ENCODE measurements around the gene BRINP2.

Gene BRINP2

DNA sequence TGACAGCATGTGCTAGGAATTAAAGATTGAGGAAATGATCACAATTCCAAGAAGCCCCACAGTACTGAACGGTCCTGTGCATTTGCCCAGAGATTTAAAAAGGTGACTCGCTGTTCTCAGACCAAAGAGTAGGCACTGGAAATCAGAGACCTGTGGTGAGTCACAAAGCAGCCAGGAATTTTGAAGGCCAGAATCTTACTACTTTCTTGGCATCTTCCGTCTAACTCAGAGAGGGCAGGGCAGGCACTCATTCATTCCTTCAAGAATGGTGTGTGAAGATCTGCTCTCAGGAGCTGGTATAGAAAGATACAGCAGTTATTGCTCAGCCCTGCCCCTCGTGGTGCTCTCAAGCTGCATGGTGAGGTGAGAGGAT is 57.9 kb downstream of the BRINP2 start:
- no peak for DNase-seq

- no peak for DNase-seq
Measured at GRCh38 chr1:177229781-177230180, 59.0 kb downstream of the BRINP2 start.

- no peak for DNase-seq
Measured at GRCh38 chr1:177230228-177231016, 59.7 kb downstream of the BRINP2 start.

- DNase-seq: no peak
Measured at GRCh38 chr1:177235350-177235749, 64.6 kb downstream of the BRINP2 start.

GRCh38 chr1:177236962-177237361 is 66.2 kb downstream of the BRINP2 start:
- DNase-seq: no peak

DNA sequence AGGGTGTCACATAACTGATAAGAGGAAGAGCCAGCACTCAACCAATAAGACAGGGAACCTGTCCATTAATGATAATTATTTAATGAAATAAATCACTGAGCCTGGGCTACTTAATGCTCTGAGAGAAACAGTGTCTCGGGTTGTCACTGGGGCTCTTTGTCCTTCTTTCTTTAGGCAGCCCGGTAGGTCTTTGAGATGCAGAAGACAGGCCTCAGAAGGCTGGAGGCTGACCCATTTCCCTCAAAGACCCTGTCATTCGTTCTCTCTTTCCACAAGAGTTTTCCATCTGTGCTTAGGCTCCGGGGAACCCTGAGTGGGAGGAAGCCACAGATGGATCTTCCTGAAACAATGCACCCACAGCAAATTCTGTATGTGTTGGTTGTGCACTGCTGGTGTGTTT is 68.2 kb downstream of the BRINP2 start:
- no peak for DNase-seq

- no peak for DNase-seq
Measured at GRCh38 chr1:177239792-177240191, 69.0 kb downstream of the BRINP2 start.

- no peak for DNase-seq
Measured at GRCh38 chr1:177243773-177244172, 73.0 kb downstream of the BRINP2 start.

GRCh38 chr1:177246710-177247580 is 76.2 kb downstream of the BRINP2 start:
- DNase-seq: no peak

DNA sequence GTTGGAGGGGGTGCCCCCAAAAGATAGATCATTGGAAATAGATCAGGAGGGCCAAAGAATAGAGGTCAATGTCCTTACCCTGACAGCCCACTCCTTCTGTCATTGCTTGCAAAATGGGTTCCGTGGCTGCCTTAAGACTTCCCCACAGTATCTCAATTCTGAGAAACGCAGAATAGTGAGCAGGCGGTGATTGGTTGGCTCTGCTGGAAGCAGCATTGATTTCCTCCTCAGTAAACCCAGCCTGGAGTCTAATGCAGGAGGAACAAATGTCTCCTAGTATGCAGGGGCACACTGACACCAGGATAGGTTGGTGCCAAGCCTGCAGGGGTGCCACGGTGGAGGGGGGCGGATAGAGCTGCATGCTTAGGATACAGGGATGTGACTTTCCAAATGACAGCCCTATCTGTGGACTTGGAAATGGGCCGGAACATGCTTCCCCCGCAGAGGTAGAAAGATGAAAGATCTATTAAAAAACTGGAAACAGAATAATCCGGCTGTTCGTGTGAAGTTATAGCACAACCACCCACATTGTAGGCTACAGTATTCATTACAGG is 76.9 kb downstream of the BRINP2 start:
- no peak for DNase-seq

GRCh38 chr1:177248258-177248657 is 77.5 kb downstream of the BRINP2 start:
- no peak for DNase-seq

DNA sequence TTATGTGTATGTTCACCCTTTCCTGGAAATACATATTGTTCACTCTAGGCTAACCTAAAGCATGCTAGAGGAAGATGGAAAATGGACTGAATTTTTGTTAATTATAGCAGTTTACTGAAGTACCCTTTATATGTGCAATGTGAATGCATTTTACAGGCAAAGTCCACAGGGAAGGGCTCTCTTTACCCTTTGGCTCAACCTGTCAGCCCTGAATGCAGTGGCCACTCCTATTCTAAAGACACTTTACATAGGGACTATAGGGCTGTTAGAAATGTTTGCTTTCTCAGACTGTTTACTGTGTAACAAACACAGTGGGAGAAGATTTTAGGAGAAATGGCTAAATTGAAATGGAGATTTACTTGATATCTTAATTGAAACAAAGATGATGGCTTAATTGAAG is 78.5 kb downstream of the BRINP2 start:
- no peak for DNase-seq

DNA sequence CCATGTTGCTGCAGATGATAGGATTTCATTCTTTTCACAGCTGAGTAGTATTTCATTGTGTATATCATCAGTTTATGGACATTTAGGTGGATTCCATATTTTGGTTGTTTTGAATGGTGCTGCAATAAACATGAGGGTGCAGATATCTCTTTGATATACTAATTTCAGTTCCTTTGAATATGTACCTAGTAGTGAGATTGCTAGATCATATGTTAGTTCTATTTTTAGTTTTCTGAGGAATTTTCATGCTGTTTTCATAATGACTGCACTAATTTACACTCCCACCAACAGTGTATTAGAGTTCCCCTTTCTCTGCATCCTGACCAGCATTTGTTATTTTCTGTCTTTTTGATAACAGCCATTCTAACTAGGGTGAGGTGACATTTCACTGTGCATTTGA is 82.1 kb downstream of the BRINP2 start:
- DNase-seq: no peak

DNA sequence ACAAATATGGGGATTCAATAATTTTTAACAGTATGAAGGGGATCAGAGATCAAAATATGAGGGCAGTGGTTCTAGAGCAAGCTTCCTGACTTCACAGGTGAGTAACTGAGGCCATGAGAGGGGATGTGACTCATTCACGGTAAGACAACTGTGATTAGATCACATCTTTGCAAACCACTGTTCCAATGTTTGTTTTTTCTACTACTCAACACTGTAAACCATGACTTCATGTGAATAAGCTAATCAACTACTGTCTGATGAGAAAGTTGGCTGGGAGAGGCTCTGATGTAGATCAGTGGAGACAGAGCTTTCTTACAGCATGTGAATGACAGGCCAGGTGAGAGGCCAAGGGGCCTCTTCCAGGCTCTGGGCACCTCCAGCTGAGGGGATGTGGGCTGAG is 84.7 kb downstream of the BRINP2 start:
- no peak for DNase-seq

- no peak for DNase-seq
Measured at GRCh38 chr1:177256153-177257075, 85.7 kb downstream of the BRINP2 start.

GRCh38 chr1:177257128-177257527 is 86.4 kb downstream of the BRINP2 start:
- DNase-seq: no peak

DNA sequence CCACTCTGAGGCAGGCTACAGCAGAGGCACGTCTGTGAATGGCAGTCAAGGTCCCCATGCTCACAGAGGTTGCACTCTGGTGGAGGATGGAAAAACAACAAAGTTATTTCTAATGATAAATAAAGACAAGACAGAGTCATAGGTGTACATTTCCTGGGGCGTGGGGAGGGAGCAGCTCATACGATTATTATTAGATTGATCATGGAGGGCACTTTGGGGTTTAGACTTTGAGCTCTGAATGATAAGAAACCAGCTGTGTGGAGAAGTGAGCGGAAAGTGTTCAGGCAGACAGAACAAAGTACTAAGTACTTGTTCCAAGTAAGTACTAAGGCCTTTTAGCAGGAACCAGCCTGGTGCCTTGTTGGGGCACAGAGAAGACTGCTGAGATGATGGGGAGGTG is 86.8 kb downstream of the BRINP2 start:
- no peak for DNase-seq

DNA sequence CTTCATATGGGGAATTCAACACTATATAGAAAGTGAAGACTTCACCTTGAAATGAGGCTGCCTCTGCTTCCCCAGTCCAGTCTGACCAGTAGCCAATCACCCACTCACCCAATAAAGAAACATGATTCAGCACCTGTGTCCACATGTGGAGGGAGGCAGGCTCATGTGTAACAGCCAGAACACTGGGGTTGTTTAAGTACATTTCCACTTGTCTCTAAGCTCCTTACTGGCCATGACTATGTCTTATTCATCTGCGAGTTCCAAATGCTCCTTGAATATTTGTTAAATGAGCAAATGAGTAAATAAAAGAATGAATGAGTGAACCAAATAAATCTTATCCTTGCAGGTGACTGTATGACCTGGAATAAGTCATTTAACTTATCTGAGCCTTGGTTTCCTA is 100.1 kb downstream of the BRINP2 start:
- no peak for DNase-seq

GRCh38 chr1:177273141-177273540 is 102.4 kb downstream of the BRINP2 start:
- no peak for DNase-seq

GRCh38 chr1:177274687-177275211 is 104.0 kb downstream of the BRINP2 start:
- DNase-seq: no peak

- no peak for DNase-seq
Measured at GRCh38 chr1:177275736-177276135, 105.0 kb downstream of the BRINP2 start.

DNA sequence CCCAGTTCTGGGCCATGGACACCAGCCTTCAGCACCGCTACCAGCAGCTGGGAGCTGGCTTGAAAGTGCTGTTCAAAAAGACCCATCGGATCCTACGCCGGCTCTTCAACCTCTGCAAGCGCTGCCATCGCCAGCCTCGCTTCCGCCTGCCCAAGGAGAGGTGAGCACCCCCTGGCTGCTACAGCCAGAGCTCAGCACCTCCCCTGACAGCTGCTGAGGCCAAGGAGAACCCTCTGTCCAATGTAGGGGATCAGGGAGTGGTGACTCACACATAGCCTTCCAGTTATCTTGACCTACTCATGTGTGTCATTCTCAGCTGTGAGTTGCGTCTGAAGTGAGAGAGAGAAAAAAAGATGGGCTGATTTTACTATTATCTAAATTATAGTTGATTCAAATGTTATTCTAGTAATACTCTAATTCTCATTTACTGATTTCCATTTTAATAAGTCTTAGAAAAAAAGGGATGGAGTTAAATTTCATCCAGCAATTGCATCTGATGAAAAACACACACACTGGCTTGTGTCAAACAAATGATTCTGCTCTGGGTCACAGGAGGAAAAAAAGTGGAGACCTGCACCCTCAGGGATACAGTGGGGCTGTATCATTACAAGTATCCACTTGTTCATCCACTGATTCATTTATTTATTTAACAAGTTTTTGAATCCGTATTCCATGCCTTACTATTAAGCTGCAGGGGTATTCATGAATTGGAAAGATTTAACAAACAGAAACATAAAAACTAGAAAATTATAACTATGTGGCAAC is 108.0 kb downstream of the BRINP2 start:
- DNase-seq: no peak
